ENCODE measurements around the gene PCNX2. TPM values are rescaled to one million over a fixed set of nuclear protein-coding genes. Genes with fewer than 3 reads are reported as not detected.

The PCNX2 gene
- total and polyA plus RNA-seq, 2 of the 13 experiments (the other 11 are each of a cell fraction or from before 2014, with no cell fraction given): 0.11 to 0.42 TPM

DNA sequence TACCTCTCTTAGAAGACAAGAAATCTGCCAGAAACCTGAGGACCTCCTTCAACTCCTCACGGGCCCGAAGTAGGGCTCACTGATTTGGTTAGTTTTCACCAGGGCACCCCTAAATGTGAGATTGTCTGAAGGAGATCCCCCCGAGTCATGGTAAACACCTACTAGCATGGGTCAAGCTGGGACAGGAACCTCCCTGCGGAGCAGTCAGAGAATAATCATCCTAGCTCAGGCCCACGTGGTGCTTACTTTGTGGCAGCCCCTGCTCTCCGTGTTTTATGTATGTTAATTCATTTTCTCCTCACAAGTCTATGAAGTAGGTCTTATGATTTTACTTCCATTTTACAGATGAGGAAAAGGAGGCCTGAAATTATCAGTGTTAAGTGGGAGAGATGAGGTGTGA, 206.9 kb downstream of the PCNX2 start:
- no TSS peak for BruUV-seq (replicated peaks)
- H3K27ac ChIP-seq (ENCODE audit: extremely low read length, insufficient read depth, low read length): no peak overlapping the region
- no peaks in the 10 kb centered on the region for H4K20me1 ChIP-seq (ENCODE audit: insufficient read depth, low read length)
- intact Hi-C loops (cut with micrococcal nuclease; ENCODE audit: unreplicated experiment) (no loop called here), in situ Hi-C loops (cut with HindIII; ENCODE audit: extremely low pct_ligation_motif_present, low pct_unique_long_range_greater_than_20kb) (no loop called here)
- H3K9me3 ChIP-seq (ENCODE audit: low read length): no peaks in the 10 kb centered on the region
- CTCF ChIA-PET (ENCODE audit: low intra/inter-chr PET ratio, low total read pairs): no interaction called here
- ATAC-seq (no peak), DNase-seq (ENCODE audit: low spot score) (no peak), FAIRE-seq (no peak)
- H2AFZ ChIP-seq (ENCODE audit: low read length): no peak overlapping the region
- WGBS (ENCODE audit: low lambda C conversion rate): 0% methylated on average over 6 of the region's 6 CpGs
- H3K79me2 ChIP-seq (ENCODE audit: insufficient read depth, low read length): no peaks in the 10 kb centered on the region
- H3K27me3 ChIP-seq (ENCODE audit: control insufficient read depth in 1 of 2, insufficient read depth in 2 of 2, low read length in 2 of 2): peaks cover 0 to 10% of the 10 kb centered on the region in 2 experiments; a peak in 2 of 5 replicates
- TF ChIP-seq, protein P1, sequence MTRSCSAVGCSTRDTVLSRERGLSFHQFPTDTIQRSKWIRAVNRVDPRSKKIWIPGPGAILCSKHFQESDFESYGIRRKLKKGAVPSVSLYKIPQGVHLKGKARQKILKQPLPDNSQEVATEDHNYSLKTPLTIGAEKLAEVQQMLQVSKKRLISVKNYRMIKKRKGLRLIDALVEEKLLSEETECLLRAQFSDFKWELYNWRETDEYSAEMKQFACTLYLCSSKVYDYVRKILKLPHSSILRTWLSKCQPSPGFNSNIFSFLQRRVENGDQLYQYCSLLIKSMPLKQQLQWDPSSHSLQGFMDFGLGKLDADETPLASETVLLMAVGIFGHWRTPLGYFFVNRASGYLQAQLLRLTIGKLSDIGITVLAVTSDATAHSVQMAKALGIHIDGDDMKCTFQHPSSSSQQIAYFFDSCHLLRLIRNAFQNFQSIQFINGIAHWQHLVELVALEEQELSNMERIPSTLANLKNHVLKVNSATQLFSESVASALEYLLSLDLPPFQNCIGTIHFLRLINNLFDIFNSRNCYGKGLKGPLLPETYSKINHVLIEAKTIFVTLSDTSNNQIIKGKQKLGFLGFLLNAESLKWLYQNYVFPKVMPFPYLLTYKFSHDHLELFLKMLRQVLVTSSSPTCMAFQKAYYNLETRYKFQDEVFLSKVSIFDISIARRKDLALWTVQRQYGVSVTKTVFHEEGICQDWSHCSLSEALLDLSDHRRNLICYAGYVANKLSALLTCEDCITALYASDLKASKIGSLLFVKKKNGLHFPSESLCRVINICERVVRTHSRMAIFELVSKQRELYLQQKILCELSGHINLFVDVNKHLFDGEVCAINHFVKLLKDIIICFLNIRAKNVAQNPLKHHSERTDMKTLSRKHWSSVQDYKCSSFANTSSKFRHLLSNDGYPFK (CRISPR knock-in tag; IDR thresholded peaks at IDR 0.05; ENCODE audit: borderline replicate concordance): no peak
- TF ChIP-seq NONO (IDR thresholded peaks at IDR 0.05) (no peak), NONO (CRISPR knock-in tag; conservative IDR thresholded peaks at IDR 0.05) (no peak), TGIF2 (CRISPR knock-in tag; IDR thresholded peaks at IDR 0.05) (no peak), RNF2 (conservative IDR thresholded peaks at IDR 0.05; ENCODE audit: low read depth) (no peak), ZNF672 (CRISPR knock-in tag; IDR thresholded peaks at IDR 0.05) (no peak)
- TF ChIP-seq, protein P2, sequence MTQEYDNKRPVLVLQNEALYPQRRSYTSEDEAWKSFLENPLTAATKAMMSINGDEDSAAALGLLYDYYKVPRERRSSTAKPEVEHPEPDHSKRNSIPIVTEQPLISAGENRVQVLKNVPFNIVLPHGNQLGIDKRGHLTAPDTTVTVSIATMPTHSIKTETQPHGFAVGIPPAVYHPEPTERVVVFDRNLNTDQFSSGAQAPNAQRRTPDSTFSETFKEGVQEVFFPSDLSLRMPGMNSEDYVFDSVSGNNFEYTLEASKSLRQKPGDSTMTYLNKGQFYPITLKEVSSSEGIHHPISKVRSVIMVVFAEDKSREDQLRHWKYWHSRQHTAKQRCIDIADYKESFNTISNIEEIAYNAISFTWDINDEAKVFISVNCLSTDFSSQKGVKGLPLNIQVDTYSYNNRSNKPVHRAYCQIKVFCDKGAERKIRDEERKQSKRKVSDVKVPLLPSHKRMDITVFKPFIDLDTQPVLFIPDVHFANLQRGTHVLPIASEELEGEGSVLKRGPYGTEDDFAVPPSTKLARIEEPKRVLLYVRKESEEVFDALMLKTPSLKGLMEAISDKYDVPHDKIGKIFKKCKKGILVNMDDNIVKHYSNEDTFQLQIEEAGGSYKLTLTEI (CRISPR knock-in tag; conservative IDR thresholded peaks at IDR 0.05): no peak
- no peaks in the 10 kb centered on the region for H3K36me3 ChIP-seq (replicated peaks in 1 of 2; ENCODE audit: control insufficient read depth in 1 of 2, insufficient read depth in 2 of 2, low read length in 2 of 2)
- no peak overlapping the region for H3K4me2 ChIP-seq (ENCODE audit: low read depth, low read length)
- H3K4me3 ChIP-seq (replicated peaks in 1 of 3; ENCODE audit: insufficient read depth in 1 of 3, low read depth in 2 of 3, low read length in 3 of 3): no peak overlapping the region
- no peaks in the 10 kb centered on the region for H3K4me1 ChIP-seq (ENCODE audit: insufficient read depth, low read length)
- POLR2A ChIA-PET: no interaction called here
- no peak overlapping the region for H3K9ac ChIP-seq (ENCODE audit: insufficient read depth, low read depth, low read length)
